ENCODE measurements around the gene KLHL29. TPM values are rescaled to one million over a fixed set of nuclear protein-coding genes. Genes with fewer than 3 reads are reported as not detected.

KLHL29 gene
- total RNA-seq, 1 donor from 2014 or later: 8.0 TPM

DNA sequence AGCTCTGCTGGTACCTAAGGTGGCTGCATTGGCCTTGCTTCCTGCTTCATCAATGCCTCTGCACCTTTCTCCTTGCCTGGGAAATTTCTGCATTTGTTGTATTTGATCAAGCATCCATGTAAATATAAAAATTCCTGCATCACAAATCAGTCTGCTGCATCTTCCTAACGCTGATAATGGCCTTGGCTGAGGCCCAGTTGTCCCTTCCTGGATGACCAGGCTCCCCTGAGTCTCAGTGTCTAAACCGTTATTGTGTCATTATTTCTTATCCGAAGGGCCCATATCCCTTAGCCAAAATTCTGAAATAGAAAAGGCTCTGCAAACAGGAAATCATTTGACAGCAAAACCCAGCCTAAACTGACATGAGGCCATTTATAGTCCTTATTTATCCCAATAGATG lies 62.4 kb downstream of the KLHL29 start:
- no peaks in the 10 kb centered on the region for H3K27me3 Mint-ChIP-seq (ENCODE audit: low read depth)
- H3K4me3 Mint-ChIP-seq (ENCODE audit: unreplicated experiment): no peak overlapping the region
- no peaks in the 10 kb centered on the region for H3K36me3 Mint-ChIP-seq (ENCODE audit: low read depth)
- H3K9me3 Mint-ChIP-seq (ENCODE audit: low read depth): no peaks in the 10 kb centered on the region
- no peak for DNase-seq (ENCODE audit: low spot score)
- no peak overlapping the region for H3K27ac Mint-ChIP-seq (ENCODE audit: unreplicated experiment)
- TF ChIP-seq, protein P1, sequence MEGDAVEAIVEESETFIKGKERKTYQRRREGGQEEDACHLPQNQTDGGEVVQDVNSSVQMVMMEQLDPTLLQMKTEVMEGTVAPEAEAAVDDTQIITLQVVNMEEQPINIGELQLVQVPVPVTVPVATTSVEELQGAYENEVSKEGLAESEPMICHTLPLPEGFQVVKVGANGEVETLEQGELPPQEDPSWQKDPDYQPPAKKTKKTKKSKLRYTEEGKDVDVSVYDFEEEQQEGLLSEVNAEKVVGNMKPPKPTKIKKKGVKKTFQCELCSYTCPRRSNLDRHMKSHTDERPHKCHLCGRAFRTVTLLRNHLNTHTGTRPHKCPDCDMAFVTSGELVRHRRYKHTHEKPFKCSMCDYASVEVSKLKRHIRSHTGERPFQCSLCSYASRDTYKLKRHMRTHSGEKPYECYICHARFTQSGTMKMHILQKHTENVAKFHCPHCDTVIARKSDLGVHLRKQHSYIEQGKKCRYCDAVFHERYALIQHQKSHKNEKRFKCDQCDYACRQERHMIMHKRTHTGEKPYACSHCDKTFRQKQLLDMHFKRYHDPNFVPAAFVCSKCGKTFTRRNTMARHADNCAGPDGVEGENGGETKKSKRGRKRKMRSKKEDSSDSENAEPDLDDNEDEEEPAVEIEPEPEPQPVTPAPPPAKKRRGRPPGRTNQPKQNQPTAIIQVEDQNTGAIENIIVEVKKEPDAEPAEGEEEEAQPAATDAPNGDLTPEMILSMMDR (IDR thresholded peaks at IDR 0.05): no peak
- H3K4me1 Mint-ChIP-seq (ENCODE audit: low read depth): peaks cover 15% of the 10 kb centered on the region

DNA sequence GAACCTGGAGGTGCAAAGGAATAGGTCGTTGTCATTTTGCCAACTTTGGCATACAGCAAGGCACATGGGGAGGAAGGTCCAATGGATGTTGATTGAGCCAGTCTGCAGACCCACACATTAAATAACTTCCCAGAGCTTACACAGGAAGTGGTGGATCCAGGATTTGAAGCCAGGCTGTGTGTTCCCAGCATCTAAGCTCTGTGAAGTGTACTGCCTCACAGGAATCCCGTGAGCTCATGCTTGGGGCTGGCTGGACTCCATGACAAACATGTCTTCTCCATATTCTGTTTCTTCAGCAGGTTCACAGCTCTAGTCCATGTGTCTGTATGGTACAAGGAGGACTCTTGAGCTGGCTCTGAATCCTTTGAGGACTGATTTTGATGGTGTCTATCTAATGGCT lies 63.9 kb downstream of the KLHL29 start:
- H3K4me1 Mint-ChIP-seq (ENCODE audit: low read depth): peaks cover 30% of the 10 kb centered on the region
- no peaks in the 10 kb centered on the region for H3K27me3 Mint-ChIP-seq (ENCODE audit: low read depth)
- H3K4me3 Mint-ChIP-seq (ENCODE audit: unreplicated experiment): no peak overlapping the region
- no peak for DNase-seq (ENCODE audit: low spot score)
- TF ChIP-seq, protein P1 (IDR thresholded peaks at IDR 0.05): no peak
- H3K27ac Mint-ChIP-seq (ENCODE audit: unreplicated experiment): no peak overlapping the region
- H3K36me3 Mint-ChIP-seq (ENCODE audit: low read depth): no peaks in the 10 kb centered on the region
- no peaks in the 10 kb centered on the region for H3K9me3 Mint-ChIP-seq (ENCODE audit: low read depth)

DNA sequence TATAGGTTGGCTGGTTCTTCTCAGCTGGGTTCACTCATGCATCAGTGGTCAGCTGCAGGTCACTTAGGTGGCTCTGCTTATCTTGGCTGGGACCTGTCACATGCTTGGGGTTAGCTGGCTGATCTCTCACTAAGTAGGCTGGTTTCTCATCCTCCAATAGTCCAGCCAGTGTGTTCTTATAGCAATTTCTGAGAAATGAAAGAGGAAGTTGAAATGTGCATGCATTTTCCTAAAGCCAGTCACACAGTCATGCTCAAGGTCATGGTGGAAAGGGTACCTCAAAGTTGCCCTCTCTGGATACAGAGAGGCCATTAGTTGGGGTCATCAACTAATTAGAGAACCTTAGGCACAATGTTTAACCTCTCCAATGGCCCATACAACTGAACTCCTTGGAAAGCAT lies 64.4 kb downstream of the KLHL29 start:
- no peak for DNase-seq (ENCODE audit: low spot score)
- Mint-ChIP-seq H3K4me1 (ENCODE audit: low read depth) (peaks cover 35% of the 10 kb centered on the region), H3K4me3 (ENCODE audit: unreplicated experiment) (no peak overlapping the region), H3K9me3 (ENCODE audit: low read depth) (no peaks in the 10 kb centered on the region), H3K27ac (ENCODE audit: unreplicated experiment) (no peak overlapping the region), H3K27me3 (ENCODE audit: low read depth) (no peaks in the 10 kb centered on the region), H3K36me3 (ENCODE audit: low read depth) (no peaks in the 10 kb centered on the region)
- TF ChIP-seq, protein P1 (IDR thresholded peaks at IDR 0.05): no peak

DNA sequence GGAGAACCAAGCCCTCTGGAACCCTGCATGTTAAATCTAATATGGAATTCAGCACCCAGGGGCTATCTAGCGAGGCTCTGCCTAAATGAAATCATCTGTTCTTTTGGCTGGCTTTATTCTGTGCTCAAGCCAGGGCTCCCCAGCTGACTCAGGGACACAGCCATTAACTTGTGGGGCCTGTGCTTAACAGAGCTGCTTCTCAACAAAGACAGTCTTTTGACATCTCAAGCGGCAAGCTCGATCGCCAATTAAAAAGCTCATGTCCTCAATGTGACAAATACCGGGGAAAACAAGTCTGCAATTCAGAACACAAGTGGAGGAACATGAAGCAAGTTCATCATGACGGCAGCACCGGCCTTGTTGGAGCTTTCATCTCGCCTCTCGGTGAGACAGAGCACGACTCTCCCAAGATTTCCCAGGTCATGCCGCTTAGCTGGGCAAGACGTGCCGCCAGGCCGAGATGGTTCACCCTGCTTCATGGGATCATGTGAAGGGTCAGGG lies 64.9 kb downstream of the KLHL29 start:
- H3K9me3 Mint-ChIP-seq (ENCODE audit: low read depth): no peaks in the 10 kb centered on the region
- H3K27me3 Mint-ChIP-seq (ENCODE audit: low read depth): no peaks in the 10 kb centered on the region
- H3K36me3 Mint-ChIP-seq (ENCODE audit: low read depth): no peaks in the 10 kb centered on the region
- no peak overlapping the region for H3K4me3 Mint-ChIP-seq (ENCODE audit: unreplicated experiment)
- H3K4me1 Mint-ChIP-seq (ENCODE audit: low read depth): peaks cover 40% of the 10 kb centered on the region
- TF ChIP-seq, protein P1 (IDR thresholded peaks at IDR 0.05): no peak
- no peak overlapping the region for H3K27ac Mint-ChIP-seq (ENCODE audit: unreplicated experiment)
- no peak for DNase-seq (ENCODE audit: low spot score)

DNA sequence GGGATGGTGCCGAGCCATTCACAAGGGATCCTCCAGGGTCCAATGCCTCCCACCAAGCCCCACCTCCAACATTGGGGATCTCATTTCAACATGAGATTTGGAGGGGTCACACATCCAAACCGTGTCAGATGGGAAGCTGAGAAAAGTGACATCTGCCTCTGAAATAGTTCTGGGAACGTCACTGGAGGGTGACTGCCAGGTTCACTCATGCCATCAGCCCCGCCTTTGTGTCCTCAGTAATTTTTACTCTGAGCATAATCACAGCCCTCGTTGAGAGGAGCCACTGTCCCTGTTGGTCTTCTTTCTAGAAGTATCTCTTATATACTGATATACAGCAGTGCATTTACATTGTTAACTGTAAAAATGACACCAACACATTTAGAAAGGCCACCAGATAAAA lies 67.4 kb downstream of the KLHL29 start:
- no peak for DNase-seq (ENCODE audit: low spot score)
- H3K27ac Mint-ChIP-seq (ENCODE audit: unreplicated experiment): no peak overlapping the region
- no peaks in the 10 kb centered on the region for H3K9me3 Mint-ChIP-seq (ENCODE audit: low read depth)
- H3K36me3 Mint-ChIP-seq (ENCODE audit: low read depth): no peaks in the 10 kb centered on the region
- H3K4me1 Mint-ChIP-seq (ENCODE audit: low read depth): peaks cover 38% of the 10 kb centered on the region
- no peaks in the 10 kb centered on the region for H3K27me3 Mint-ChIP-seq (ENCODE audit: low read depth)
- TF ChIP-seq, protein P1 (IDR thresholded peaks at IDR 0.05): no peak
- H3K4me3 Mint-ChIP-seq (ENCODE audit: unreplicated experiment): no peak overlapping the region

Measured in chondrocyte (in vitro differentiated cells).